OCI-LY7 (cell line): ENCODE data around the gene SLC1A6. TPM values are rescaled to one million over a fixed set of nuclear protein-coding genes. Genes with fewer than 3 reads are reported as not detected.
"Not testable (repeated sequence)": the region's sequence is repeated elsewhere in the genome, so short reads cannot be mapped to it uniquely, and the experiment has no call there.

Experiments used
- BruUV-seq: library from RNA; stranded (reverse); fragments of 400-500 nt; replicated peaks from 2 replicates; lab custom pipeline; 2021; lab: Mats Ljungman, UMichigan
- CTCF ChIA-PET: fragments of 300-600 bp; sonication (Branson Sonifier 250); formaldehyde crosslinking; loops from one replicate; lab custom pipeline; 2022; ENCODE audit warnings: antibody characterized with exemption; ENCODE audit not compliant: unreplicated experiment; lab: Charles Lee
- POLR2A ChIA-PET: fragments of 300-600 bp; sonication (Branson Sonifier 250); formaldehyde crosslinking; loops from one replicate; lab custom pipeline; 2022; ENCODE audit warnings: antibody characterized with exemption; lab: Charles Lee
- DNase-seq: peaks from one replicate; pipeline ENCODE4 v3.0.0-alpha.2; 2015; ENCODE audit warnings: low spot score
- H2AFZ ChIP-seq: fragments of 200-600 bp; sonication (generic), shearing (Covaris generic); 2 replicates; pipeline ENCODE4 v1.6.1; 2014; ENCODE audit warnings: mild to moderate bottlenecking, antibody characterized with exemption, low read length, moderate library complexity
- H3K27ac ChIP-seq: fragments of 200-600 bp; sonication (generic); 2 replicates; pipeline ENCODE4 v1.5.1; 2014; ENCODE audit warnings: mixed run types, low read depth, mild to moderate bottlenecking, moderate library complexity, low read length, inconsistent platforms; ENCODE audit not compliant: poor library complexity, severe bottlenecking
- H3K36me3 ChIP-seq: fragments of 200-600 bp; sonication (generic); 2 replicates; pipeline ENCODE4 v1.6.1; 2014; ENCODE audit warnings: mild to moderate bottlenecking, antibody characterized with exemption, low read length, moderate library complexity, mixed read lengths; ENCODE audit not compliant: insufficient read depth
- H3K4me1 ChIP-seq: fragments of 200-600 bp; sonication (generic); 2 replicates; pipeline ENCODE4 v1.5.1; 2014; ENCODE audit warnings: mild to moderate bottlenecking, low read length; ENCODE audit not compliant: insufficient read depth, poor library complexity, severe bottlenecking
- H3K4me2 ChIP-seq: fragments of 200-600 bp; sonication (generic); 2 replicates; pipeline ENCODE4 v1.6.1; 2014; ENCODE audit warnings: mild to moderate bottlenecking, low read length
- H3K4me3 ChIP-seq: fragments of 200-600 bp; sonication (generic); 2 replicates; pipeline ENCODE4 v1.5.1; 2014; ENCODE audit warnings: mild to moderate bottlenecking, low read depth, low read length; ENCODE audit not compliant: poor library complexity, severe bottlenecking
- H3K79me2 ChIP-seq: fragments of 200-600 bp; sonication (generic); 2 replicates; pipeline ENCODE4 v1.6.1; 2016; ENCODE audit warnings: low read depth, mild to moderate bottlenecking, low read length, moderate library complexity, mixed read lengths; ENCODE audit not compliant: insufficient read depth
- H3K9me2 ChIP-seq: fragments of 200-600 bp; sonication (generic); 2 replicates; pipeline ENCODE4 v1.6.1; 2016; ENCODE audit warnings: mild to moderate bottlenecking, low read length, mixed read lengths; ENCODE audit not compliant: insufficient read depth
- H3K9me3 ChIP-seq: fragments of 200-600 bp; sonication (generic); 2 replicates; pipeline ENCODE4 v1.6.1; 2014; ENCODE audit warnings: mild to moderate bottlenecking, mixed run types, low read length, mixed read lengths
- H4K20me1 ChIP-seq: fragments of 200-600 bp; sonication (generic); 2 replicates; pipeline ENCODE4 v1.6.1; 2014; ENCODE audit warnings: mild to moderate bottlenecking, antibody characterized with exemption, low read length, moderate library complexity, mixed read lengths; ENCODE audit not compliant: insufficient read depth
- EZH2phosphoT487 ChIP-seq: fragments of 200-600 bp; sonication (generic); IDR thresholded peaks from 2 replicates; pipeline ENCODE4 v1.6.1; 2018; ENCODE audit warnings: low read depth, borderline replicate concordance, mild to moderate bottlenecking, mixed run types, antibody characterized with exemption, low read length, moderate library complexity, mixed read lengths
- intact Hi-C: fragments of 100-400 bp; cut with micrococcal nuclease; formaldehyde crosslinking; loops from one replicate; pipeline ENCODE4 v1.10.0; 2022; ENCODE audit not compliant: unreplicated experiment
- total RNA-seq, 2 experiments: library from RNA; depleted of rRNA in 1 of 2; stranded (reverse); fragments of >200 nt in 1 of 2; shearing (Covaris generic) in 1 of 2; gene quantifications; 2 replicates each; pipeline ENCODE4 v1.2.3, GENCODE V29; 2014 to 2022
- TF ChIP-seq, protein P1 (sequence below): fragments of 200-600 bp; sonication (generic); conservative IDR thresholded peaks from 2 replicates; pipeline ENCODE4 v1.5.1; 2014; ENCODE audit warnings: mild to moderate bottlenecking, antibody characterized with exemption, low read length, moderate library complexity, mixed read lengths

The SLC1A6 gene
- total RNA-seq, 2 experiments from 2014 or later = not detected

- CTCF ChIA-PET = no interaction called here
- H3K4me1 ChIP-seq = no peaks in the 10 kb centered on the region
- DNase-seq = no peak
- no peaks in the 10 kb centered on the region for H3K9me3 ChIP-seq
- no peaks in the 10 kb centered on the region for H4K20me1 ChIP-seq
- no peak overlapping the region for H3K27ac ChIP-seq
- POLR2A ChIA-PET = no interaction called here
- no peaks in the 10 kb centered on the region for H3K9me2 ChIP-seq
- no peak overlapping the region for H3K4me3 ChIP-seq
- no peaks in the 10 kb centered on the region for H3K79me2 ChIP-seq
- H3K36me3 ChIP-seq = no peaks in the 10 kb centered on the region
- BruUV-seq = no TSS peak
- no peak overlapping the region for H3K4me2 ChIP-seq
- no peak overlapping the region for H2AFZ ChIP-seq
- intact Hi-C loops = no loop called here
- no peak for TF ChIP-seq EZH2phosphoT487
- TF ChIP-seq, protein P1, sequence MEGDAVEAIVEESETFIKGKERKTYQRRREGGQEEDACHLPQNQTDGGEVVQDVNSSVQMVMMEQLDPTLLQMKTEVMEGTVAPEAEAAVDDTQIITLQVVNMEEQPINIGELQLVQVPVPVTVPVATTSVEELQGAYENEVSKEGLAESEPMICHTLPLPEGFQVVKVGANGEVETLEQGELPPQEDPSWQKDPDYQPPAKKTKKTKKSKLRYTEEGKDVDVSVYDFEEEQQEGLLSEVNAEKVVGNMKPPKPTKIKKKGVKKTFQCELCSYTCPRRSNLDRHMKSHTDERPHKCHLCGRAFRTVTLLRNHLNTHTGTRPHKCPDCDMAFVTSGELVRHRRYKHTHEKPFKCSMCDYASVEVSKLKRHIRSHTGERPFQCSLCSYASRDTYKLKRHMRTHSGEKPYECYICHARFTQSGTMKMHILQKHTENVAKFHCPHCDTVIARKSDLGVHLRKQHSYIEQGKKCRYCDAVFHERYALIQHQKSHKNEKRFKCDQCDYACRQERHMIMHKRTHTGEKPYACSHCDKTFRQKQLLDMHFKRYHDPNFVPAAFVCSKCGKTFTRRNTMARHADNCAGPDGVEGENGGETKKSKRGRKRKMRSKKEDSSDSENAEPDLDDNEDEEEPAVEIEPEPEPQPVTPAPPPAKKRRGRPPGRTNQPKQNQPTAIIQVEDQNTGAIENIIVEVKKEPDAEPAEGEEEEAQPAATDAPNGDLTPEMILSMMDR = no peak
Observed at GRCh38 chr19:15021286-15022007, 41.8 kb upstream of the SLC1A6 start.

DNA sequence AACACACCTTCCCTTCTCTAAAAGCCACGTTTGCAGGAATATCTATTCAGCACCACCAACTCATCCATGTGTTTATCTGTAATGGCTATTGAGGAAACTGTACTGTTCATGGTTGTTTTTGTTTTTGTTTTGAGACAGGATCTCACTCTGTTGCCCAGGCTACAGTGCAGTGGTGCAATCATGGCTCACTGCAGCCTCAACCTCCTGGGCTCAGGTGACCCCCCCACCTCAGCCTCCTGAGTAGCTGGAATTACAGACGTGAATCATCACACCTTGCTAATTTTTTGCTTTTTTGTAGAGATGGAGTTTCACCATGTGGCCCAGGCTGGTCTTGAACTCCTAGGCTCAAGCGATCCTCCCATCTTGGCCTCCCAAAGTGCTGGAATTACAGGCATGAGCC, 39.2 kb upstream of the SLC1A6 start:
- H4K20me1 ChIP-seq, H3K79me2 ChIP-seq, H3K4me3 ChIP-seq, H3K9me3 ChIP-seq, H3K9me2 ChIP-seq, H3K27ac ChIP-seq, DNase-seq, H3K4me1 ChIP-seq, H3K36me3 ChIP-seq, BruUV-seq, H2AFZ ChIP-seq, POLR2A ChIA-PET, CTCF ChIA-PET, intact Hi-C loops, H3K4me2 ChIP-seq: not testable (repeated sequence)

- BruUV-seq = no TSS peak
- Histone ChIP-seq H3K9me2 (no peaks in the 10 kb centered on the region), H2AFZ (no peak overlapping the region), H4K20me1 (no peaks in the 10 kb centered on the region), H3K79me2 (no peaks in the 10 kb centered on the region), H3K9me3 (no peaks in the 10 kb centered on the region), H3K4me2 (no peak overlapping the region), H3K4me1 (no peaks in the 10 kb centered on the region), H3K4me3 (no peak overlapping the region), H3K27ac (no peak overlapping the region), H3K36me3 (no peaks in the 10 kb centered on the region)
- POLR2A ChIA-PET = no interaction called here
- DNase-seq = peak; percentile 20
- intact Hi-C loops = no loop called here
- TF ChIP-seq, protein P1 = no peak
- no peak for TF ChIP-seq EZH2phosphoT487
- CTCF ChIA-PET = interaction anchor here (0.6 kb wide), 1 partner anchor 84 kb away, joined by 7 read pairs; no protein-coding TSS in a partner anchor
Observed at GRCh38 chr19:15015946-15016542, 36.4 kb upstream of the SLC1A6 start.
